ENCODE data around the gene KCTD15.

DNA sequence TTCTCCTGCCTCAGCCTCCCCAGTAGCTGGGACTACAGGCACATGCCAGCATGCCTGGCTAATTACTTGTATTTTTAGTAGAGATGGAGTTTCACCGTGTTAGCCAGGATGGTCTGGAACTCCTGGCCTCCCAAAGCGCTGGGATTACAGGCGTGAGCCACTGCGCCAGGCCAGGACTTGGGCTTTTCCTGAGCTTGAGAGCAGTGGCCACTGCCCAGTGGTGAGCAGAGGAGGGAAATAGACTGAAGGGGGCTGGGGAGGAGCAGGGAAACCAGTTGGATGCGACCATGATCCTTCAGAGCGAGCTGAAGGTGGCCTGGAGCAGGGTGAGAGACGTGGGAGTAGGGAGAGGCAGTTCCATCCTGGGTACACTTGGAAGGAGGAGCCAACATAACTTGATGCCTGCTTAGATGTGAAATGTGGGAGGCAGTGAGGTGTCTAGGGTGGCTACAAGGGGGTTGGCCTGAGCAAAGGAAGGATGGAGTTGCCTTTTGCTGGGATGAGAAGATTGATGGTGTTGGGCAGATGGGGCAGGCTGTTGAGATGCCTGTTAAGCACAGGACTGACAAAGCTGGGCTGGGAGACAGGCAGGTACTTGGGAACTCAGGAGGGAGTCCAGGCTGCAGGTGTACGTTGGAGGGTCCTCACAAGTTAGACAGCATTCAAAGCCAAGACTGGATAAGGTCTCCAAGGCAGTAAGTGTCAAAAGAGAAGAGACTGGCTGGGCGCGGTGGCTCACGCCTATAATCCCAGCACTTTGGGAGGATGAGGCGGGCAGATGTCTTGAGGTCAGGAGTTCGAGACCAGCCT, 31.8 kb downstream of the KCTD15 start:
- TF ChIP-seq, protein P1, sequence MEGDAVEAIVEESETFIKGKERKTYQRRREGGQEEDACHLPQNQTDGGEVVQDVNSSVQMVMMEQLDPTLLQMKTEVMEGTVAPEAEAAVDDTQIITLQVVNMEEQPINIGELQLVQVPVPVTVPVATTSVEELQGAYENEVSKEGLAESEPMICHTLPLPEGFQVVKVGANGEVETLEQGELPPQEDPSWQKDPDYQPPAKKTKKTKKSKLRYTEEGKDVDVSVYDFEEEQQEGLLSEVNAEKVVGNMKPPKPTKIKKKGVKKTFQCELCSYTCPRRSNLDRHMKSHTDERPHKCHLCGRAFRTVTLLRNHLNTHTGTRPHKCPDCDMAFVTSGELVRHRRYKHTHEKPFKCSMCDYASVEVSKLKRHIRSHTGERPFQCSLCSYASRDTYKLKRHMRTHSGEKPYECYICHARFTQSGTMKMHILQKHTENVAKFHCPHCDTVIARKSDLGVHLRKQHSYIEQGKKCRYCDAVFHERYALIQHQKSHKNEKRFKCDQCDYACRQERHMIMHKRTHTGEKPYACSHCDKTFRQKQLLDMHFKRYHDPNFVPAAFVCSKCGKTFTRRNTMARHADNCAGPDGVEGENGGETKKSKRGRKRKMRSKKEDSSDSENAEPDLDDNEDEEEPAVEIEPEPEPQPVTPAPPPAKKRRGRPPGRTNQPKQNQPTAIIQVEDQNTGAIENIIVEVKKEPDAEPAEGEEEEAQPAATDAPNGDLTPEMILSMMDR (optimal IDR thresholded peaks at IDR 0.05 in 1 of 3, IDR thresholded peaks at IDR 0.05 in 1 of 3, conservative IDR thresholded peaks at IDR 0.05 in 1 of 3; ENCODE audit: extremely low read depth in 1 of 3, insufficient read depth in 2 of 3, low read length in 3 of 3): no peak
- TF ChIP-seq EZH2 (IDR thresholded peaks at IDR 0.05; ENCODE audit: low read length): no peak
